NCI-H2196 treated with DMSO at 0.1 percent for 48 hours (cell line): Measurements from ENCODE around the gene CRACDL.

Source experiments
- DNase-seq: peaks from one replicate; lab custom pipeline; 2025; ENCODE audit not compliant: unreplicated experiment; lab: John Stamatoyannopoulos, UW

The CRACDL gene

GRCh38 chr2:98826856-98827255 lies 109.2 kb downstream of the CRACDL start:
- no peak for DNase-seq

GRCh38 chr2:98825858-98826257 lies 110.2 kb downstream of the CRACDL start:
- no peak for DNase-seq

GRCh38 chr2:98825404-98825803 lies 110.6 kb downstream of the CRACDL start:
- no peak for DNase-seq

- DNase-seq = no peak
Measured at GRCh38 chr2:98825020-98825350, 111.0 kb downstream of the CRACDL start.

- DNase-seq = no peak
Measured at GRCh38 chr2:98824256-98825019, 111.6 kb downstream of the CRACDL start.

- no peak for DNase-seq
Measured at GRCh38 chr2:98823196-98824170, 112.5 kb downstream of the CRACDL start.

GRCh38 chr2:98822301-98823164 lies 113.5 kb downstream of the CRACDL start:
- no peak for DNase-seq

- no peak for DNase-seq
Measured at GRCh38 chr2:98821629-98822135, 114.3 kb downstream of the CRACDL start.

- DNase-seq = no peak
Measured at GRCh38 chr2:98819231-98819766, 116.7 kb downstream of the CRACDL start.

- DNase-seq = no peak
Measured at GRCh38 chr2:98818164-98818563, 117.9 kb downstream of the CRACDL start.

- no peak for DNase-seq
Measured at GRCh38 chr2:98816281-98816680, 119.7 kb downstream of the CRACDL start.

GRCh38 chr2:98815795-98816194 lies 120.2 kb downstream of the CRACDL start:
- DNase-seq = no peak

- DNase-seq = no peak
Measured at GRCh38 chr2:98811766-98812165, 124.3 kb downstream of the CRACDL start.

GRCh38 chr2:98810588-98810928 lies 125.5 kb downstream of the CRACDL start:
- no peak for DNase-seq

- no peak for DNase-seq
Measured at GRCh38 chr2:98809878-98810587, 126.0 kb downstream of the CRACDL start.

GRCh38 chr2:98809116-98809515 lies 126.9 kb downstream of the CRACDL start:
- no peak for DNase-seq

GRCh38 chr2:98808546-98808945 lies 127.5 kb downstream of the CRACDL start:
- DNase-seq = no peak

GRCh38 chr2:98807929-98808328 lies 128.1 kb downstream of the CRACDL start:
- DNase-seq = no peak

- DNase-seq = no peak
Measured at GRCh38 chr2:98807221-98807620, 128.8 kb downstream of the CRACDL start.

GRCh38 chr2:98806236-98806697 lies 129.8 kb downstream of the CRACDL start:
- peak; percentile 85 for DNase-seq
